K562 (cell line): ENCODE results near the gene ZNF324B. TPM values are rescaled to one million over a fixed set of nuclear protein-coding genes. Genes with fewer than 3 reads are reported as not detected.

Experiments used
- ATAC-seq: fragments of 200-7000 bp; cut with Tn5 transposase; 3 replicates; pipeline ENCODE4 v1.9.1; 2020; ENCODE audit warnings: moderate library complexity
- BruUV-seq: library from RNA; stranded (reverse); fragments of 400-500 nt; replicated peaks from 2 replicates; lab custom pipeline; 2021; lab: Mats Ljungman, UMichigan
- CTCF ChIA-PET: fragments of 300-600 bp; formaldehyde crosslinking; extraction: SDS; loops from one replicate; lab custom pipeline; 2021; ENCODE audit warnings: low intra/inter-chr PET ratio; lab: Yijun Ruan, JAX
- POLR2A ChIA-PET: fragments of 300-600, 350-650 bp; sonication (Branson Sonifier 250); formaldehyde crosslinking; extraction: SDS; loops from one replicate; lab custom pipeline; 2021; ENCODE audit warnings: antibody characterized with exemption, inconsistent platforms; lab: Yijun Ruan, JAX
- DNase-seq, 4 experiments: peaks; one replicate each; pipeline versions ENCODE4 v3.0.0 to v3.0.0-alpha.2; 2011 to 2018; ENCODE audit warnings: low spot score in 3 of 4, mixed read lengths in 3 of 4; ENCODE audit errors: extremely low read depth in 1 of 4
- FAIRE-seq: peaks from 2 replicates; lab custom pipeline; 2011; peaks lifted over from hg19 to GRCh38; lab: Jason Lieb, UNC
- H2AFZ ChIP-seq: 2 replicates; pipeline ENCODE4 v1.6.0; 2011; ENCODE audit warnings: low read depth, low read length, control low read depth, inconsistent platforms
- H3K27ac ChIP-seq: fragments of 200-600 bp; 3 replicates; pipeline ENCODE4 v1.8.0; 2011; ENCODE audit warnings: low read depth, mild to moderate bottlenecking, control low read depth, inconsistent platforms, low read length, moderate library complexity, mixed read lengths; ENCODE audit errors: extremely low read depth
- H3K27me3 ChIP-seq, 2 experiments: fragments of 300-600 bp in 1 of 2; 2 replicates in 1 of 2; 3 replicates in 1 of 2; pipeline versions ENCODE4 v1.6.0 to v1.8.0; 2011; ENCODE audit warnings: inconsistent platforms in 2 of 2, low read length in 2 of 2, mild to moderate bottlenecking in 1 of 2, mixed read lengths in 1 of 2, moderate library complexity in 1 of 2; ENCODE audit not compliant: control insufficient read depth in 2 of 2, insufficient read depth in 2 of 2
- H3K36me3 ChIP-seq: fragments of 300-600 bp; 3 replicates; pipeline ENCODE4 v1.8.0; 2011; ENCODE audit warnings: mild to moderate bottlenecking, low read length, inconsistent platforms; ENCODE audit not compliant: control insufficient read depth, insufficient read depth
- H3K4me1 ChIP-seq, 2 experiments: fragments of 200-600 bp in 1 of 2; replicated peaks in 1 of 2; 2 replicates in 1 of 2; 3 replicates in 1 of 2; pipeline versions ENCODE4 v1.5.1 to v1.8.0; 2011; ENCODE audit warnings: inconsistent platforms in 2 of 2, low read length in 2 of 2, mild to moderate bottlenecking in 1 of 2, mixed read lengths in 1 of 2, moderate library complexity in 1 of 2; ENCODE audit not compliant: control insufficient read depth in 2 of 2, insufficient read depth in 2 of 2
- H3K4me2 ChIP-seq: 2 replicates; pipeline ENCODE4 v1.6.1; 2011; ENCODE audit warnings: low read length, control low read depth, inconsistent platforms, mixed read lengths; ENCODE audit not compliant: insufficient read depth
- H3K4me3 ChIP-seq: fragments of 200-600 bp; sonication (generic), shearing (Covaris generic); 2 replicates; pipeline ENCODE4 v1.5.1; 2016; ENCODE audit warnings: control low read depth, inconsistent platforms
- H3K79me2 ChIP-seq: fragments of 200-600 bp; 3 replicates; pipeline ENCODE4 v1.8.0; 2011; ENCODE audit warnings: low read length, inconsistent platforms; ENCODE audit not compliant: control insufficient read depth, insufficient read depth
- H3K9ac ChIP-seq, 2 experiments: 2 replicates each; pipeline versions ENCODE4 v1.6.0 to v1.6.1; 2011; ENCODE audit warnings: low read depth in 2 of 2, low read length in 2 of 2, control low read depth in 1 of 2, inconsistent platforms in 1 of 2, mild to moderate bottlenecking in 1 of 2, mixed read lengths in 1 of 2; ENCODE audit not compliant: insufficient read depth in 1 of 2
- H3K9me1 ChIP-seq: one replicate; pipeline ENCODE4 v1.6.0; 2011; ENCODE audit warnings: inconsistent platforms, mild to moderate bottlenecking, low read length, moderate library complexity; ENCODE audit not compliant: control insufficient read depth, insufficient read depth
- H3K9me3 ChIP-seq: replicated peaks from 2 replicates; pipeline ENCODE4 v1.5.1; 2011; ENCODE audit warnings: low read depth, low read length, inconsistent platforms; ENCODE audit not compliant: control insufficient read depth, insufficient read depth
- H4K20me1 ChIP-seq: replicated peaks from 2 replicates; pipeline ENCODE4 v1.6.1; 2011; ENCODE audit warnings: low read length, inconsistent platforms, mixed read lengths; ENCODE audit not compliant: control insufficient read depth, insufficient read depth
- BDP1 ChIP-seq: IDR thresholded peaks from 3 replicates; pipeline ENCODE4 v1.6.1; 2011; ENCODE audit not compliant: insufficient read length, insufficient read depth
- CHD4 ChIP-seq: fragments of 200-600 bp; sonication (generic); IDR thresholded peaks from 3 replicates; pipeline ENCODE4 v1.6.1; 2012; ENCODE audit warnings: low read depth, mild to moderate bottlenecking, mixed read lengths, low read length, inconsistent platforms; ENCODE audit not compliant: insufficient read depth, insufficient replicate concordance, poor library complexity, severe bottlenecking
- FOXK1 ChIP-seq: sonication (generic); formaldehyde crosslinking; IDR thresholded peaks from 2 replicates; pipeline ENCODE4 v1.8.0; 2022; ENCODE audit warnings: missing genetic modification reagents, mild to moderate bottlenecking, borderline replicate concordance
- HDAC1 ChIP-seq, 2 experiments: fragments of 450-650 bp; IDR thresholded peaks; 2 replicates each; pipeline ENCODE4 v1.6.1; 2016 to 2017; ENCODE audit warnings: inconsistent platforms in 1 of 2, mild to moderate bottlenecking in 1 of 2, moderate library complexity in 1 of 2
- HMG20B ChIP-seq: fragments of 250-450 bp; sonication (Bioruptor Pico); IDR thresholded peaks from 2 replicates; pipeline ENCODE4 v1.5.0; 2021; ENCODE audit warnings: mild to moderate bottlenecking
- PHTF2 ChIP-seq: fragments of 250-450 bp; sonication (Bioruptor Pico); IDR thresholded peaks from 2 replicates; pipeline ENCODE4 v1.5.0; 2021; ENCODE audit warnings: mild to moderate bottlenecking
- POLR3G ChIP-seq: IDR thresholded peaks from 2 replicates; pipeline ENCODE4 v1.6.1; 2011; ENCODE audit not compliant: insufficient read length, insufficient replicate concordance; ENCODE audit errors: extremely low read depth
- TAF7 ChIP-seq: fragments of 450-650 bp; IDR thresholded peaks from 2 replicates; pipeline ENCODE4 v1.6.1; 2016; ENCODE audit warnings: missing genetic modification characterization, missing compliant biosample characterization
- ZBTB7A ChIP-seq: IDR thresholded peaks from 2 replicates; pipeline ENCODE4 v1.6.1; 2011; ENCODE audit warnings: low read depth, mild to moderate bottlenecking, low read length, moderate library complexity, borderline replicate concordance; ENCODE audit not compliant: control insufficient read depth
- ZNF174 ChIP-seq: fragments of 250-450 bp; sonication (Bioruptor Pico); IDR thresholded peaks from 2 replicates; pipeline ENCODE4 v1.4.0; 2020; ENCODE audit warnings: mild to moderate bottlenecking
- ZNF3 ChIP-seq: fragments of 250-450 bp; sonication (Bioruptor Pico); IDR thresholded peaks from 2 replicates; pipeline ENCODE4 v1.5.0; 2021; ENCODE audit warnings: mild to moderate bottlenecking, moderate library complexity
- ZNF707 ChIP-seq: fragments of 250-450 bp; sonication (Bioruptor Pico); conservative IDR thresholded peaks from 2 replicates; pipeline ENCODE4 v1.8.0; 2022; ENCODE audit warnings: inconsistent platforms, mild to moderate bottlenecking, moderate library complexity
- WGBS: fragments of 100-300 bp; shearing (Covaris generic); methylation state at CpG from one replicate; pipeline ENCODE4 v1.1.6; 2016; ENCODE audit warnings: low coverage, mixed read lengths; ENCODE audit not compliant: insufficient coverage; ENCODE audit errors: missing lambda C conversion rate; 5-methylcytosine and 5-hydroxymethylcytosine counted together
- in situ Hi-C: fragments of 300-500 bp; cut with MboI; formaldehyde crosslinking; loops from 4 replicates; pipeline ENCODE4 v1.15.0; 2018; ENCODE audit warnings: inconsistent platforms, mixed read lengths
- intact Hi-C: fragments of 100-400 bp; cut with micrococcal nuclease; formaldehyde crosslinking; loops from 2 replicates; pipeline ENCODE4 v1.14.2; 2022
- polyA plus RNA-seq, 8 experiments: library from polyadenylated mRNA; depleted of rRNA in 4 of 8; stranded (reverse) in 5 of 8; unstranded in 3 of 8; fragments of >200 nt; fragmentation: Nextera tagmentation in 2 of 8; fragmentation: Illumina TruSeq in 1 of 8; extraction: Ambion mirVana in 2 of 8; extraction: Trizol in 1 of 8; gene quantifications; 2 replicates each; pipeline versions ENCODE4 v1.2.1 to v1.2.3, GENCODE V29; 2011 to 2014; ENCODE audit warnings: inconsistent platforms in 1 of 8, missing spikeins in 1 of 8
- total RNA-seq, 7 experiments: library from RNA; depleted of rRNA in 6 of 7; stranded (reverse); fragments of >200 nt in 6 of 7; fragmentation: Illumina TruSeq in 2 of 7; extraction: Trizol in 2 of 7; gene quantifications; 2 replicates each; pipeline versions ENCODE4 v1.2.1 to v1.2.3, GENCODE V29; 2011 to 2021; ENCODE audit warnings: low replicate concordance in 1 of 7
- TF ChIP-seq, protein P1 (sequence below), 2 experiments: fragments of 150-350 bp in 1 of 2; IDR thresholded peaks; 2 replicates each; pipeline ENCODE4 v1.6.1; 2012 to 2016; ENCODE audit warnings: low read depth in 2 of 2, low read length in 2 of 2, mild to moderate bottlenecking in 1 of 2, moderate library complexity in 1 of 2
- TF ChIP-seq, protein P2 (sequence below): sonication (generic); IDR thresholded peaks from 2 replicates; pipeline ENCODE4 v1.6.1; 2016
- TF ChIP-seq, protein P3 (sequence below), 2 experiments: fragments of 450-650 bp; IDR thresholded peaks; 2 replicates each; pipeline ENCODE4 v1.6.1; 2016

ZNF324B gene
- total and polyA plus RNA-seq, 9 of the 15 experiments (the other 6 are each of a cell fraction or from before 2014, with no cell fraction given), result 0.20 to 13.5 (median 5.7) TPM

DNA sequence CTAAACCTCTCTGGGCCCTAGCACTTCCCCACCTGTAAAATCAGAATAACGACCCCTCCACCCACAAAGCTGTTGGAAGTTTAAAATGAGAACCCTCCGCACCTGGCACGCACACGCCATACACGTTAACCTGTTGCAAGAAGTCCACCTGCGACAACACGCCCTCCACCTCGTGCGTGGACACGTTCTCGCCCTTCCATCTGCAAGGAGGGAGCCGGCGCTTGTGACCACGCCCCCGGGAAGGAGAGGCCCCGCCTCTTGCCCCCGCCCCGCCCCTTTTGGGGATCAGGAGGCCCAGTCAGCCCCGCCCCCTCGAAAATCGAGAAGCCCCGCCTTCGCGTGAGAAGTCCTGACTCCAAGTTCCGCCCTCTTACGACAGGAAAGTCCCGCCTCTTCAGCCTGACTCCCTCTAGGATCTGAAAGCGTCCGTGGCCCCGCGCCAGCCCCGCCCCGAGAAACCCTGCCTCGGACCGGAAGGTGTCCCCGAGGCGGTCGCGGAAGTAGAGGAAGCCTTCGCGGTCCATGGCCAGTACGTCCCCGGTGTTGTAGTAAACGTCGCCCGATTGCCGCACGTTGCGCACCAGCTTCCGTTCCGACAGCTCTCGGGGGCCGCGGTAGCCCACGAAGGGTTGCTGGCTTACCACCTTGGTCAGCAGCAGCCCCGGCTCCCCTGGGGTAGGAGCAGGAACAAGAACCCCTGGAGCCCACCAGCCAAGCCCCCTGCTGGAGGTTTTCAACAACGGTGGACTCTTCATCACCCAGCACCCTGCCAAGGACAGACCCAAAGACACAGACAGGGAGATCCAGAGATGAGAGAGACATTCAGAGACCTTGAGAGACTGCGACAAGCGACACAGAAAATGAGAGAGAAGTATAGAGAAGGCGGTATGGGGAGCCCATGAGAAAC is 47.9 kb downstream of the ZNF324B start:
- H3K4me3 ChIP-seq, result peak overlapping the region; percentile 67
- H2AFZ ChIP-seq, result peak overlapping the region; percentile 96
- peak overlapping the region; percentile 98 for H3K4me2 ChIP-seq
- no peaks in the 10 kb centered on the region for H3K27me3 ChIP-seq
- peaks cover 22 to 32% of the 10 kb centered on the region in 2 experiments; a peak in 4 of 5 replicates for H3K4me1 ChIP-seq
- FAIRE-seq (peak; percentile 97), DNase-seq (peak; percentile 99 to 100 (median 99)), ATAC-seq (peak; percentile 98)
- peak overlapping the region; percentile 88 to 99 for H3K9ac ChIP-seq
- no TSS peak for BruUV-seq
- ChIA-PET CTCF (no interaction called here), POLR2A (interaction anchor here (0.7 to 3.1 kb wide), 6 partner anchors 15 to 169 kb away, joined by 3 to 14 read pairs (median 4); partner anchors contain the start of genes ZBTB45 and ZNF446)
- WGBS, result under 1% methylated on average over 35 of the region's 60 CpGs
- no peaks in the 10 kb centered on the region for H3K9me3 ChIP-seq
- H3K27ac ChIP-seq, result peak overlapping the region; percentile 84
- peaks cover 4% of the 10 kb centered on the region; the same call in 1 of the 3 replicates for H3K36me3 ChIP-seq
- intact Hi-C loops, result no loop called here
- no peaks in the 10 kb centered on the region for H3K9me1 ChIP-seq
- in situ Hi-C loops, result no loop called here
- H4K20me1 ChIP-seq, result no peaks in the 10 kb centered on the region
- peaks cover 45% of the 10 kb centered on the region for H3K79me2 ChIP-seq
- no peak for TF ChIP-seq ZNF174 (CRISPR knock-in tag)
- peak in 1 of 2 experiments; percentile 90; a peak in 2 of 4 replicates for TF ChIP-seq HDAC1 (IDR thresholded peaks at IDR 0.05)
- TF ChIP-seq HMG20B, result no peak
- TF ChIP-seq FOXK1 (CRISPR knock-in tag), result peak; percentile 92; the same call in 1 of the 2 replicates
- TF ChIP-seq ZBTB7A, result peak; percentile 76; the same call in 1 of the 2 replicates
- TF ChIP-seq, protein P1, sequence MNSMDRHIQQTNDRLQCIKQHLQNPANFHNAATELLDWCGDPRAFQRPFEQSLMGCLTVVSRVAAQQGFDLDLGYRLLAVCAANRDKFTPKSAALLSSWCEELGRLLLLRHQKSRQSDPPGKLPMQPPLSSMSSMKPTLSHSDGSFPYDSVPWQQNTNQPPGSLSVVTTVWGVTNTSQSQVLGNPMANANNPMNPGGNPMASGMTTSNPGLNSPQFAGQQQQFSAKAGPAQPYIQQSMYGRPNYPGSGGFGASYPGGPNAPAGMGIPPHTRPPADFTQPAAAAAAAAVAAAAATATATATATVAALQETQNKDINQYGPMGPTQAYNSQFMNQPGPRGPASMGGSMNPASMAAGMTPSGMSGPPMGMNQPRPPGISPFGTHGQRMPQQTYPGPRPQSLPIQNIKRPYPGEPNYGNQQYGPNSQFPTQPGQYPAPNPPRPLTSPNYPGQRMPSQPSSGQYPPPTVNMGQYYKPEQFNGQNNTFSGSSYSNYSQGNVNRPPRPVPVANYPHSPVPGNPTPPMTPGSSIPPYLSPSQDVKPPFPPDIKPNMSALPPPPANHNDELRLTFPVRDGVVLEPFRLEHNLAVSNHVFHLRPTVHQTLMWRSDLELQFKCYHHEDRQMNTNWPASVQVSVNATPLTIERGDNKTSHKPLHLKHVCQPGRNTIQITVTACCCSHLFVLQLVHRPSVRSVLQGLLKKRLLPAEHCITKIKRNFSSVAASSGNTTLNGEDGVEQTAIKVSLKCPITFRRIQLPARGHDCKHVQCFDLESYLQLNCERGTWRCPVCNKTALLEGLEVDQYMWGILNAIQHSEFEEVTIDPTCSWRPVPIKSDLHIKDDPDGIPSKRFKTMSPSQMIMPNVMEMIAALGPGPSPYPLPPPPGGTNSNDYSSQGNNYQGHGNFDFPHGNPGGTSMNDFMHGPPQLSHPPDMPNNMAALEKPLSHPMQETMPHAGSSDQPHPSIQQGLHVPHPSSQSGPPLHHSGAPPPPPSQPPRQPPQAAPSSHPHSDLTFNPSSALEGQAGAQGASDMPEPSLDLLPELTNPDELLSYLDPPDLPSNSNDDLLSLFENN (IDR thresholded peaks at IDR 0.05; ENCODE audit: low read depth in 2 of 2, low read length in 2 of 2), result 0 out of 4 replicates have a peak, but pooled peaks have one; percentile 42 to 47
- TF ChIP-seq CHD4, result no peak
- no peak for TF ChIP-seq POLR3G
- no peak for TF ChIP-seq BDP1
- no peak for TF ChIP-seq PHTF2 (CRISPR knock-in tag)
- no peak for TF ChIP-seq ZNF3
- TF ChIP-seq, protein P2, sequence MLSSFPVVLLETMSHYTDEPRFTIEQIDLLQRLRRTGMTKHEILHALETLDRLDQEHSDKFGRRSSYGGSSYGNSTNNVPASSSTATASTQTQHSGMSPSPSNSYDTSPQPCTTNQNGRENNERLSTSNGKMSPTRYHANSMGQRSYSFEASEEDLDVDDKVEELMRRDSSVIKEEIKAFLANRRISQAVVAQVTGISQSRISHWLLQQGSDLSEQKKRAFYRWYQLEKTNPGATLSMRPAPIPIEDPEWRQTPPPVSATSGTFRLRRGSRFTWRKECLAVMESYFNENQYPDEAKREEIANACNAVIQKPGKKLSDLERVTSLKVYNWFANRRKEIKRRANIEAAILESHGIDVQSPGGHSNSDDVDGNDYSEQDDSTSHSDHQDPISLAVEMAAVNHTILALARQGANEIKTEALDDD, result no peak
- peak; percentile 85 for TF ChIP-seq TAF7 (tag)
- TF ChIP-seq, protein P3, sequence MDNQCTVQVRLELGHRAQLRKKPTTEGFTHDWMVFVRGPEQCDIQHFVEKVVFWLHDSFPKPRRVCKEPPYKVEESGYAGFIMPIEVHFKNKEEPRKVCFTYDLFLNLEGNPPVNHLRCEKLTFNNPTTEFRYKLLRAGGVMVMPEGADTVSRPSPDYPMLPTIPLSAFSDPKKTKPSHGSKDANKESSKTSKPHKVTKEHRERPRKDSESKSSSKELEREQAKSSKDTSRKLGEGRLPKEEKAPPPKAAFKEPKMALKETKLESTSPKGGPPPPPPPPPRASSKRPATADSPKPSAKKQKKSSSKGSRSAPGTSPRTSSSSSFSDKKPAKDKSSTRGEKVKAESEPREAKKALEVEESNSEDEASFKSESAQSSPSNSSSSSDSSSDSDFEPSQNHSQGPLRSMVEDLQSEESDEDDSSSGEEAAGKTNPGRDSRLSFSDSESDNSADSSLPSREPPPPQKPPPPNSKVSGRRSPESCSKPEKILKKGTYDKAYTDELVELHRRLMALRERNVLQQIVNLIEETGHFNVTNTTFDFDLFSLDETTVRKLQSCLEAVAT (IDR thresholded peaks at IDR 0.05), result no peak
- no peak for TF ChIP-seq ZNF707 (CRISPR knock-in tag)
